Effector CD8-positive, alpha-beta T cell (primary cell): ENCODE results near the gene TGM4.
A peak's percentile ranks its signal among the peaks of the same experiment; 100 is the strongest.

Experiments
- DNase-seq: peaks from one replicate; lab custom pipeline; 2025; lab: John Stamatoyannopoulos, UW

Gene TGM4

DNA sequence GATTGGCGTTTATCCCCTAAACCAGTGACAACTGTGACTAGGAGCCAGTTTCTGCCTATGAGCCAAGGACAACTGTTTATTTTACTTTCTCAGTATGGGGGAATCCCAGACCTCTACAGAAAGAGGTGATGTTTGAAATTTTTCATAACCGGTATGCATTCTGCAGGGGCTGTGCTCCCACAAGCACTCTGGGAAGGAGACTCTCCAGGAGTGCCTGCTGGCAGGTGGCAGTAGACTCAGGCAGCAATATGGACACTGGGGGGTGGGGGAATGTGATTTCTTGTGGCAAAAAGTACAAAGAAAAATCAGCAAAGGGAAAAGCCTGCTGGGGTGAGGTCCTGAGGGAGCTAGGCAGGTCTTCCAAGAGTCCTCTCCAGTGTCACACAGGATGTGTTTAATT, 5.9 kb downstream of the TGM4 start:
- DNase-seq: no peak

DNA sequence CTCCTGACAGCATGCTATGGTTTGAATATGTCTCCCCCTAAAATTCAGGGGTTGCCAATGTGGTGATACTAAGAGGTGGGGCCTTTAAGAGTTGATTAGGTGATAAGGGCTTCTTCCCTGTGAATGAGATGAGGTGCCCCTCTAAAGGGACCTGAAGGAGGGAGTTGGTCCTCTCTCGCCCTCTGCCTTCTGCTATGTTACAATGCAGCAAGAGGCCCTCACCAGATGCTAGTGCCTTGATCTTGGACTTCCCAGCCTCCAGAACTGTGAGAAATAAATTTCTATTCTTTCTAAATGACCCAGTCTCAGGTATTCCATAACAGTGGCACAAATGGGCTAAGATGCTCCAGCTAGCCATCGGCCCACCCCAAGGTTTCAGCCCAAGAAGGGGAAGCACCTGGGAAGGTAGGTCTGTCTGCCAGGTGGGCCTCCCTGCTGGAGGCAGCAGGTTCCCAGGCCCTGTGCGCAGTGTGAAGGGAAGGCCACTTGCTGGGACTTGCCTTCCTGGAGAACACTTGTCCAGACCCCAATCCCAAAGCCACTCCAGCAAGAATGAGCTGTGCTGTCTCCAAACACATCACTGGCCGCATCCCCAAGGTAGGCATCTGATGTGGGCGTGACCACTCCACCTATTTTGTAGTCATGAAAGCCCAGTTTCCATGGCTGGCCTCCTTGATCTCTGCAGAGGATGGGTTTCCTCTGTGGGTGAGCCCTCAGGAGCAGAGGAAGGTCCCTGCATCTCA, 9.0 kb downstream of the TGM4 start:
- no peak for DNase-seq

DNA sequence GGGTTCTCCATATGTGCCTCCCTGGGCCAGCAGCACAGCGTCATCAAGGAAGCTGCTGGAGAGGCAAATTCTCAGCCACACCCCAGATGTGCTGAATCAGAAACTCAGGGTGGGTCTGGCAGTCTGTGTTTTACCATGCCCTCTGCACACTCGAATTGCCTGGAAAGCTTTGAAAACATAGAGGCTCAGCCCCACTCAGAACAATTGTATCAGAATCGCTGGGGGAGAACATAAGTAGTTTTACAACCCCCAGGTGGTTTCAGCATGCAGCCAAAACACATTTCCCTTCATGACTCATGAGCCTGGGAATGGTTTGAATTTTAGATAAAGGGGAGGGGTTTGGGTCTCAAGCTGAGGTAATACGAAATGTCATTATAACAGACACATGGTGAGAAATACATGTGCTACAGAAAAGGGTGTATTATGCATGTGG, 9.6 kb downstream of the TGM4 start:
- no peak for DNase-seq

DNA sequence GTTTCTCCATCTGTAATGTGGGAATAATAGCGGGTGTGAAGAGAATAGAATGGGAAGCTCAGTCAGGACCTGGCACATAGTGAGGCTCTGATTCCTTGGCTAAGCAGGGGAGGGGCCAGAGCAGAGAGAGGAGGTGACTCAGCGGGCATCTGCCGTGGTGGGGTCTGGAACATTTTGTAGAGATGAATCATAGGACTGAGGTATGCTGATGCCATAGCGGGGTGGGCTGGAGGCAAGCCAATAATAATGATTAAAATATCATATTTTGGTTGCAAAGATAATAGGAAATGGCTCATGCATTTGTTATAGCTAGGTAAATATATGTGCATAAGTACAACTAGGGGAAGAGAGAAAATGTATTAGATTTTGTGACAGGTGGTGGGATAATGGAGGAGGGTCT, 11.2 kb downstream of the TGM4 start:
- no peak for DNase-seq

DNA sequence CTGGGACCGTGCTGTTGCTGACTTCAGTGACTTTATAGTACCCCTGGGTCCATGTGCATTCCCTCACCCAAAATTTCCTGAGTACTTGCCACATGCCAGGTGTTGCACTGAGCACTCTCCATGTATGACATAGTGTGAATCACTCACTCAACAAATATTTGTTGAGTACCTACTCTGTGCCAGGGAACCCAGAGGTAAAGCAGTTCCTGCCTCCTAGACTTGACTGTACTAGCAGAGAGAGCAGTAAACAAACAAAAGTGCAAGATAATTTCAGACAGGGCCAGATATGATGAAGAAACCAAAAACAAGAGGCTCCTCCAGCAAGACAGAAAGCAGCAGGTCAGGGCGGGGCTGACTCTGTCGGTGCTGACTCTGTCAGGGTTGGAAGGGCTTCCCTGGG, 12.2 kb downstream of the TGM4 start:
- DNase-seq: no peak

DNA sequence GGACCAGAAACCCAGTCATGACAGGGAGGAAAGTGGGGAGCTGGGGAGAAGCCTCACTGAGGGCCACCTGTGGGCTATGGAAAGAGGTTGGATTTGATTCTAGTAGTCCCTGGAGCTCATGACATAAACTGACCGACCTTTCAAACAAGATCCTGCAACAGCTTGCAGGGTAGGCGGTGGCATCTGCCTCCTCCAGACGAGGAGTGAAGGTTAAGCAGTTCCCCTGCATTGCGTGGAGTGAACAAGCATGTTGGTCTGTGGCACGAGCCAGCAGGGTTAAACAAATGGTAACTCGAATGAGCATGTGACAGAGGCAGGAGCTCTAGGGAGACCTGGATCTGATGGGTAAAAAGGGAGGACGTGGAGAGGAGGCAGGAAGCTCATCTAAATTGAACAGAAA, 12.7 kb downstream of the TGM4 start:
- DNase-seq: no peak

DNA sequence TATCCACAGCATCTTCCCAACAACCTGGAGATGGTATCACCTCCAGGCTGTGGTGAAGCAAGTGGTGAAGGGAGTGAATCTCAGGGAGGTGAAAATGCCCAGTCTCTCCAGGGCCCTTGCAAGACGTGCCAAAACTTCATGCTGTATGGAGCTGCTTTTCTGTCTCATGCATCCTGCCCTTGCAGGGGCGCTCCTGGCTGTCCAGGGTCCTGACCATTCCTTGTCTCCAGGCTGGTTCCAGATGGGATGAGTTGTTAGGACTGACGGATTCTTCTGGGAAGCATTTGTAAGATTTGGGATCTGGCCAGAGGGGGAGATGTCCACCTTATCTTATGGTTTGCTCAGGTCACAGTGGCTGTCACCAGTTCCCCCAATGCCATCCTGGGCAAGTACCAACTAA, 15.8 kb downstream of the TGM4 start:
- DNase-seq: no peak

DNA sequence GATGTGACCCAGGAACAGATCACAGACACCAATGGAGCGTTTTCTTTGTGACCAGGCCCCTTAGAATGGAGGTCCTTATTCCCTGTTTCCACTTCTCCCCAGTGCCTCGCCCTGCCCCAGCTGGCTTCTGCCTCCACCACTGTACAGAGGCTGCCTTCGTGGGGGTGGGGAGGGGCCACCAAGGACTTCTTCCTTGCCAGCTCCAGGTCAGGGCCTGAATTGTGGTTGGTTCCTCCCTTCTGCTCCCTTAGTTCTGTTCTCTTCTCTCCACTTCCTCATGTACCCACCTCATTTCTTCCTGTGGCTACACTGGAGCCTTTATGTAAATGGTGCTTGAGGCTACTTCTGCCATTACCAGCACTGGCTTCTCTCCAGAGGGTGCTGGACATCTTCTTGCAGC, 16.4 kb downstream of the TGM4 start:
- DNase-seq: no peak

DNA sequence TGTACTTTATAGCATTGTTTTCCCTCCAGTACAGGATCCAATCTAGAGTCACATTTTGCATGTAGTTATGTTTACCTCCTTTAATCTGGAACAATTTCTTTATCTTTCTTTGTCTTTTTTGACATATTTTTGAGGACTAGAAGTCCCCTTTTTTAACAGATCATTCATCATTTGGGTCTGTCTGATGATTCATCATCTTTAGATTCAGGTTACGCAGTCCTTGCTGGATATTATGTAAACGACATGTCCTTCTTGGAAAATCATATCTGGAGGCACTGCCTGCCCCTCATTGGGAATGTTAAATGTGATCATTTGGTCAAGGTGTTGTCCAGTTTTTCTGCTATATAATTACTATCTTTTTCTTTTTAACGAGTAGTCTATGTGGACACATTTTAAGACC, 18.3 kb downstream of the TGM4 start:
- no peak for DNase-seq

DNA sequence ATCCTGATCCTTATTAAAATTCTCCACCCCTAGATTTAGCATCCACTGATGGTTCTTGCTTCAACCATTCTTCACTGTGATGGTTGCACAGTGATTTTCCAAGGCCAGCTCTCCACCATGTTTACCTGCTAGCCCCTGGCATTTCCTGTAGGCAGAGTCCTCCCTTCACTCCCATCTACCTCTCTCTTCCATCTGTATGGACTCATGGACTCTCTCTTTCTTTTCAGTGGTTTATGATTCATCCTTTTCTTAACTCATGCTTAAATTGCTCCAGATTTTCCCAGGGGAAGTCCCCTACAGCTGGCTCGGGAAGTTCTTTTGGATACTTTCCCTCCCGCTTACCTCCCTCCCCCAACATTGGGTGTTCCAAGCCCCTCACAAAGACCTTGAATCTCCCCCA, 18.7 kb downstream of the TGM4 start:
- DNase-seq: no peak

DNA sequence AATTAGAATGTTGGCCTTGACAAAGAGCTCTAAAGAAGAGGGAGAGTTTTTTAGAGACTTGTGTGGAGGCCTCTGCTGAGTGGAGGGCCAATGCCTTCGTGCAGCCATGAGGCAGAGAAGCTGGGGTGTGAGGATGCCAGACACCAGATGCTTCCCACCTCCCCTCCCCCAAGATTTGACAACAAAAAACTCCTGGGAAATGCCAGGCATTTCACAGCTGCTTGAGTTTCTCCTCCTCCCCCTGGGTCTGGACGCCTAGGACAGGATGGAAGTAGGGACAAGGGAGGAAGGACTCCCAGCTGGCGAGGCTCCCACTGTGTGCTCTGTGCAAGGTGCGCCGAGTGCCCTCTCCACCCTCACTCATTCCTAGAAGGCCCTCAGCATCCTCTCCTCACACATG, 20.1 kb downstream of the TGM4 start:
- no peak for DNase-seq

DNA sequence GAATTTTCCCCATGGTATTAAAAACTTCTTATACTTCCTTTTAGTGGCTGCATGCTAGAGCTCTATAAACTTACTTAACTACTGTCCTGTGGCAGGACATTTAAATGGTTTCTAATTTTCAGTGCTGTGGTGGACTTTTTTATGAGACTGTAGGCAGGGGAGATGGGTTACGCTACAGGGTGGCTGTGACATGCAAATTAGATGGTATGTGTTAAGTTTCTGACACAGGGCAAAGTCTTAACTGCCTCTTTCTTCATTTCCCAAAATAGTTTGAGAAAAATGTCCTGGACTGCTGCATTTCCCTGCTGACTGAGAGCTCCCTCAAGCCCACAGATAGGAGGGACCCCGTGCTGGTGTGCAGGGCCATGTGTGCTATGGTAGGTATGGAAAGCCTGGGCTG, 22.0 kb downstream of the TGM4 start:
- DNase-seq: no peak

DNA sequence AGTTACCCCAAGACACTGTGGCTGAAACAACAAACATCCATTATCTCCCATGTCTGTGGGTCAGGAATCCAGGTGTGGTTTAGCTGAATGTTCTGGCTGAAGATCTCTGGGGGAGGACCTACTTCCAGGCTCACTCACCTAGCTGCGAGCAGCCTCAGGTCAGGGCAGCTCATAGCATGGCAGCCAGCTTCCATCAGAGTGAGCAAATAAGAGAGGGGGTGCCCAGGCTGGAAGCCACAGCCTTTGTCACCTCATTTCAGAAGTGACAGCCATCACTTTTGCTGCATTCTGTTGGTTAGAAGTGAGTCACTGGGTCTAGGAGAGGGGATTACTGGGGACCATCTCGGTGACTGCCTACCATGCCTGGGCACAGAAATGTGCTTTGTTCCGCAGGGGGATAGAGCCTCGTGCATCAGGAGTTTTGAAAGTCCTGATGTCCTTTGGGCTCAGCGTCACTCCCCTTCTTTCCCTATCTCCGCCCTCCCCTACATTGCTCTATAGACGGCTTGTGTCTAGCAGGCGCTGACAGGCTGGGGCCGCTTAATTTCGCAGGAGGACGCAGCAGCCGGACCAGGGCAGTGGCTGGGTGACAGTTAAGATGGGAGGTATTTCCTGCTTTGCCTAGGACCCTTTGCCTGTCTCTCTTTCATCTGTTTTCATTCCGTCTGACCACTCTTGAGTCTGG, 25.4 kb downstream of the TGM4 start:
- DNase-seq: no peak

DNA sequence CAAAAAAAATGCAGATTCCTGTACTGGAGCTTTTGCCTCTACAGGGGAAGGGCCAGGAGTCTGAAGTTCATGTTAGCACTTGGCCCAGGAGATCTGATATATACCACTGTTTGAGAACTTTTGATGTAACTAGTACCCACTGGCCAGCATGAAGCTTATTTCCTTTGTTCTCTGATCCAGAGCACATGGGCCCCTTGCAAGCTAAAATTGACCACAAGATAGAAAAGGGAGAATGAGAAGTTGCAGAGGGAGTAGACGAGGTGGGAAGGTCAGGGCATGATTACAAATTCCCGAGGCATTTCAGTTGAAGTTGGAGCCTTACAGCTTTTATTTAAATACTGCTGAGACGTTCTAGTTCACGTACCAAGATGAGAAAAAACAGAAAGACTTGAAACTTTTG, 28.2 kb downstream of the TGM4 start:
- no peak for DNase-seq

DNA sequence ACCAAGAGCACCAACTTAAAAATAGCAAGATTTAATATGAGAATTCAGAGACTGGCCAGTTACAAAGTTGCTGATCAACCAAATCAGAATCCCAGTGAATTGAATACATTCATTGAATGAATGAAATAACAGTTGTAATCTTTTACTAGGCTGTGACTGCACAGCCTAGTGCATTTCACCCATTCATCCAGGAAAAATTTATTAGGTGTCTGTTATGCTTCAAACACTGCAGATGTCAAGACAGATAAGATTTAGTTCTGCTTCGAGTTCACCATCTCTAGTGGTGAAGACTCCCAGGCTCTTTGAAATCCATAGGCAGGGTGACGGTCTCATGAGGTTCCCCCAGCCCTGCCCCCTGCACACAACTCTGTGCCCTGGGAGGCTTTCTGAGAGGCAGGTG, 28.9 kb downstream of the TGM4 start:
- DNase-seq: no peak

DNA sequence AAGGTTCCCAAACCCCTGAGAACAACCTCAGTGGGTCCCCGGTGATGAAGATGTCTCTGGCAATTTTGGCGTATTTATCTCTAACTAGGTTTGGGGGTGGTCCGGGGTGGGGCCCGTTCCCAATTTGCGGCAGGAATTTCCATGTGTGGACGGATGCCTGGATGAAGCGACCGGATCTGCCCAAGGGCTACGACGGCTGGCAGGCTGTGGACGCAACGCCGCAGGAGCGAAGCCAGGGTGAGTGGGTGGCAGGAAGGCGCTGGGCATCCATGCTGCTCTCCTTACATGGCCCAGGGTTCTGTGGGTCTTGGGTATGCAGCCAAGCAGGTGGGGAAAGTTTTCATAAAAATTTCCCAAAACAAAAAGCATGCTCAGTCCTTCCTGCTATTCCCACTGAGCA, 29.3 kb downstream of the TGM4 start:
- DNase-seq: no peak

DNA sequence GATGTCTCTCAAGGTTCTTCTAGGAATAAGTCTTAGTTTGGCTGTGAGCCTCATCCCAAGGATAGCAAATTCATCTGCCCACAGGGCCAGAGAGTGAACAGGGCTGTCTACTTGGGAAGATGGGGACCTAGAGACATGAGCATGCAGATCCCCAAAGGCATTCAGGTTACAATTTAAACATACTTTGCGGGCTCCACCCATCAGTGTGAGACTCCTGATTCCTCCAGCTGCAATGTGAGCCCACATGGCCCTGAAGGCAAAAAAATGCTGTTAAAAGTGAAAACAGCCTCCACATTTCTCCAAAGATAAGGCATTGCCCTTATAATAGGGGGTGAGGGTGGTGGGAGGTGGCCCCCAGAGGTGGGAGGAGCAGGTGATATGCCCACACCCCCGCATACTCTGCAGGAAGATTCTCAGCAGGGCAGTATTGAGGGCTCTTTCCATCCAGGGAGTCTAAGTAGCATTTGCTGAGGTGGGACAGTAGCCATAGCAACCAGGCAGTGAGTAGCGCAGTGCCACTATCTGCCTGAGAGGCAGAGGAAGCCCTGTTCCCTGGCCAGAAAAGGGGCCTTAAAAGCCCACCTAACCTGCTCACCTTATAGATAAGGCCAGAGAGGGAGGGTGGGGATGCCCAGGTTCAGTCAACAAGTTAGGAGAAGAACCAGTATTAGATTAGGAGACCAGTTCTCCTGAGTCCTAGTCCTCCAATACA, 31.2 kb downstream of the TGM4 start:
- no peak for DNase-seq

DNA sequence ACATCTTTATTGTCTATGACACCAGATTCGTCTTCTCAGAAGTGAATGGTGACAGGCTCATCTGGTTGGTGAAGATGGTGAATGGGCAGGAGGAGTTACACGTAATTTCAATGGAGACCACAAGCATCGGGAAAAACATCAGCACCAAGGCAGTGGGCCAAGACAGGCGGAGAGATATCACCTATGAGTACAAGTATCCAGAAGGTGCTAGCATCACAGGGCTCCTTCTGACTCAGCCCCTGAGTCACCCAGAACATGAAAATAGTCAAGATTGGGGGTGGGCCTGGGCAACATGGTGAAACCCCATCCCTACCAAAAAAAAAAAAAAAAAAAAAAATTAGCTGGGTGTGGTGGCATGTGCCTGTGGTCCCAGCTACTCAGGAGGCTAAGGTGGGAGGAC, 32.6 kb downstream of the TGM4 start:
- DNase-seq: no peak

DNA sequence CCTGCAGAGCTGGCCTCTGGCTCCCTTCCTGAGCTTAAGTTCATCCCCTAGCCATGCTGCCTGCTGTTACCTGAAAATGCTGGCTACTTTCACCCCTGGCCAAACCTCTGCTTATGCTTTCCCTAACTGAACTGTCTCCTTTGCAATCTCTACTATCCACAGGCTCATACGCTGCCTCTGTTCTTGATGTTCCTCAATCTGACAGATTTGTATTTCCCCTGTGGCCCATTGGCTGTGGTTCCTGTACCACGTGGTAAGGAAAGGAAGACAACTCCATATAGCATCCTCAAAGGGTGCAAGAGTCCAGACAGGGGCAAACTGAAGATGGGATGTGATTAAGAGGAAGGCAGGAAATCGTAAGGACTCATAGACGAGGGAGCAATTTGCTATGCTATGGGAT, 33.2 kb downstream of the TGM4 start:
- no peak for DNase-seq

DNA sequence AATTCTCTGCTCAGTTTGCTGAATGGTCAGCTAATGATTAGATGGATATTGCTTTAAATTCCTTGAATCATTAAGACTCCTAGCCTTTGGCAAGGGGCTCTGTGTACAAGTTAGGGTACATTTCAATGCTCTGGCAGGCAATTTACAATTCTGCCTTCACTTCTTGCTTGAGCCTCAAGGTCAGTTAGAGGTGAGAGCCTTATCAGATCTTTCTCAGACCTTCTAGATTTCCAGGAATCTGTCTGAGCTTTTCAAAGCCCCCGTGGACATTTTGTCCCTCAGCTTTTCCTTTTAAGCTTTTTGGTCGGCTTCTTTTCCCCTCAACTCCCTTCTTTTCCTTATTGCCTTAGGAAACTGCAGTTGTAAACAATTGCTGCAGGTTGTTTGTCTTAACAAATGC, 34.7 kb downstream of the TGM4 start:
- no peak for DNase-seq

DNA sequence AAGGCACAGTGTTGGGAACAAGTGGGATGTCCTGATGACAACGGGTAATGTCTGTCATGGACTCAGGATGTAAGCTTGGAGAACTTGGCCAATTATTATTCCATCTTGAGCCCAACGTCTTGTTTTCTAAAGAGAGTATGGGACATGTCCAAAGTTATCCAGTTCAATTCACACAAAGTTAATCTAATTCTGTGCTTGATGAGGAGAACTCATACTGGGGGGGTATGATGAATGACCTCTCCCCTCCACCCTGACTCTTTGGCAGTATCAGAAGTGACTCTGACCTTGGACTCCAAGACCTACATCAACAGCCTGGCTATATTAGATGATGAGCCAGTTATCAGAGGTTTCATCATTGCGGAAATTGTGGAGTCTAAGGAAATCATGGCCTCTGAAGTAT, 36.3 kb downstream of the TGM4 start:
- no peak for DNase-seq

DNA sequence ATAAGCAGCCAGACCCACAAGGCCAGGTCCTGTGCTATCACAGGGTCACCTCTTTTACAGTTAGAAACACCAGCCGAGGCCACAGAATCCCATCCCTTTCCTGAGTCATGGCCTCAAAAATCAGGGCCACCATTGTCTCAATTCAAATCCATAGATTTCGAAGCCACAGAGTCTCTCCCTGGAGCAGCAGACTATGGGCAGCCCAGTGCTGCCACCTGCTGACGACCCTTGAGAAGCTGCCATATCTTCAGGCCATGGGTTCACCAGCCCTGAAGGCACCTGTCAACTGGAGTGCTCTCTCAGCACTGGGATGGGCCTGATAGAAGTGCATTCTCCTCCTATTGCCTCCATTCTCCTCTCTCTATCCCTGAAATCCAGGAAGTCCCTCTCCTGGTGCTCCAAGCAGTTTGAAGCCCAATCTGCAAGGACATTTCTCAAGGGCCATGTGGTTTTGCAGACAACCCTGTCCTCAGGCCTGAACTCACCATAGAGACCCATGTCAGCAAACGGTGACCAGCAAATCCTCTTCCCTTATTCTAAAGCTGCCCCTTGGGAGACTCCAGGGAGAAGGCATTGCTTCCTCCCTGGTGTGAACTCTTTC, 39.6 kb downstream of the TGM4 start:
- peak; percentile 39 for DNase-seq

DNA sequence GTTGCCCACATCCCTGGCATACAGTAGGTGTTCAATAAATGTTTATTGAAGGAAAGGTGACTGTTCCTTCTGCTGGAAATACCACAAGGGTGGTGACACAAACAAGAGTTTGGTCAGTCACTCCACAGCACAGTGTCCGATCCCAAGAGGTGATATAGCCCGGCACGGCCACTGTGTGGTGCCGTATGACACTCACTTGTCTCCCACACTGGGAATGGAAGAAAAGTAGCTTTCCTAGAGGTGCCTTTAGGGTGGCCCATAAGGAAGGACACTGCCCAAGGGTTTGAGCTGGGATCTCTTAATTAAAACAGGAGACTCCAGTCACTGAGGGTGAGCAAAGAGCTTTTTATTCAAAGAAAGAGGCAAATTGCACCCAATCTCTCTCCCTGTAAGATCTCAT, 40.5 kb downstream of the TGM4 start:
- no peak for DNase-seq
